Inflammatory macrophage treated with lipopolysaccharide for 4 hours (primary cell): ENCODE results near the gene CCDC32.

Source experiments
- DNase-seq: peaks from one replicate; pipeline ENCODE4 v3.0.0-alpha.2; 2020

CCDC32 gene

GRCh38 chr15:40511472-40512133, 53.2 kb downstream of the CCDC32 start:
- peak; percentile 34 for DNase-seq

- peak; percentile 57 for DNase-seq
Measured at GRCh38 chr15:40511093-40511471, 53.8 kb downstream of the CCDC32 start.

GRCh38 chr15:40510201-40510600, 54.6 kb downstream of the CCDC32 start:
- DNase-seq, result no peak

- DNase-seq, result no peak
Measured at GRCh38 chr15:40508216-40508615, 56.6 kb downstream of the CCDC32 start.

GRCh38 chr15:40506964-40507571, 57.8 kb downstream of the CCDC32 start:
- DNase-seq, result peak; percentile 68
